ENCODE measurements around the gene DSCAM. TPM values are rescaled to one million over a fixed set of nuclear protein-coding genes. Genes with fewer than 3 reads are reported as not detected.

DSCAM gene
- total RNA-seq, 4 donors from 2014 or later, result not detected

- WGBS, 2 donors (ENCODE audit: low coverage in 1 of 2), result 91 to 100% methylated on average over 5 of the region's 5 CpGs
- Histone ChIP-seq H3K9me3 (no peaks in the 10 kb centered on the region), H3K4me3 (no peak overlapping the region), H3K27ac (peak overlapping the region; percentile 18 to 62 (median 46)), H3K27me3 (no peaks in the 10 kb centered on the region), H3K4me1 (peaks cover 0 to 7% (median 0%) of the 10 kb centered on the region in 3 donors), H3K36me3 (no peaks in the 10 kb centered on the region)
- no peak for ATAC-seq
- TF ChIP-seq EP300 (IDR thresholded peaks at IDR 0.05) (no peak), POLR2A (IDR thresholded peaks at IDR 0.05) (no peak), POLR2AphosphoS5 (IDR thresholded peaks at IDR 0.05) (no peak), CTCF (IDR thresholded peaks at IDR 0.05) (no peak)
These were observed 773.3 kb downstream of the DSCAM start for GRCh38 chr21:40073642-40074041.

GRCh38 chr21:40070871-40071270 is 776.1 kb downstream of the DSCAM start:
- H3K9me3 ChIP-seq, result no peaks in the 10 kb centered on the region
- H3K27ac ChIP-seq, result no peak overlapping the region
- 92 to 96% methylated on average over 4 of the region's 4 CpGs for WGBS, 2 donors (ENCODE audit: low coverage in 1 of 2)
- H3K4me1 ChIP-seq, result peaks cover 0 to 15% (median 0%) of the 10 kb centered on the region in 3 donors
- no peak overlapping the region for H3K4me3 ChIP-seq
- H3K36me3 ChIP-seq, result no peaks in the 10 kb centered on the region
- no peak for ATAC-seq
- no peak for TF ChIP-seq POLR2A (IDR thresholded peaks at IDR 0.05)
- TF ChIP-seq EP300 (IDR thresholded peaks at IDR 0.05), result no peak
- TF ChIP-seq POLR2AphosphoS5 (IDR thresholded peaks at IDR 0.05), result no peak
- TF ChIP-seq CTCF (IDR thresholded peaks at IDR 0.05), result no peak
- H3K27me3 ChIP-seq, result no peaks in the 10 kb centered on the region

- no peak for ATAC-seq
- Histone ChIP-seq H3K27me3 (no peaks in the 10 kb centered on the region), H3K9me3 (no peaks in the 10 kb centered on the region), H3K4me3 (no peak overlapping the region), H3K4me1 (peaks cover 0 to 8% (median 0%) of the 10 kb centered on the region in 3 donors), H3K36me3 (no peaks in the 10 kb centered on the region), H3K27ac (no peak overlapping the region)
- no peak for TF ChIP-seq POLR2A (IDR thresholded peaks at IDR 0.05)
- no peak for TF ChIP-seq CTCF (IDR thresholded peaks at IDR 0.05)
- TF ChIP-seq POLR2AphosphoS5 (IDR thresholded peaks at IDR 0.05), result no peak
- no peak for TF ChIP-seq EP300 (IDR thresholded peaks at IDR 0.05)
- WGBS, 2 donors (ENCODE audit: low coverage in 1 of 2), result 35% methylated on average over 4 of the region's 4 CpGs; no CpG with 5 or more reads in 1 of the 2 donors
These were observed 779.2 kb downstream of the DSCAM start for GRCh38 chr21:40067751-40068150.

- no peak overlapping the region for H3K27ac ChIP-seq
- no peaks in the 10 kb centered on the region for H3K9me3 ChIP-seq
- H3K36me3 ChIP-seq, result no peaks in the 10 kb centered on the region
- no peak overlapping the region for H3K4me3 ChIP-seq
- TF ChIP-seq POLR2AphosphoS5 (IDR thresholded peaks at IDR 0.05), result no peak
- TF ChIP-seq EP300 (IDR thresholded peaks at IDR 0.05), result no peak
- no peak for TF ChIP-seq CTCF (IDR thresholded peaks at IDR 0.05)
- no peak for TF ChIP-seq POLR2A (IDR thresholded peaks at IDR 0.05)
- no peak for ATAC-seq
- no peaks in the 10 kb centered on the region for H3K27me3 ChIP-seq
- WGBS, 2 donors (ENCODE audit: low coverage in 1 of 2), result 76 to 82% methylated on average over 3 of the region's 3 CpGs
- peaks cover 0 to 8% (median 0%) of the 10 kb centered on the region in 3 donors for H3K4me1 ChIP-seq
These were observed 780.7 kb downstream of the DSCAM start for GRCh38 chr21:40066221-40066620.

- WGBS, 2 donors (ENCODE audit: low coverage in 1 of 2), result 88 to 90% methylated on average over 5 to 7 of the region's 7 CpGs
- no peak overlapping the region for H3K27ac ChIP-seq
These were observed 786.8 kb downstream of the DSCAM start for GRCh38 chr21:40060083-40060677.

More at GRCh38 chr21:40060083-40060677, 786.8 kb downstream of the DSCAM start:
- TF ChIP-seq CTCF (IDR thresholded peaks at IDR 0.05) (no peak), POLR2AphosphoS5 (IDR thresholded peaks at IDR 0.05) (no peak), EP300 (IDR thresholded peaks at IDR 0.05) (no peak), POLR2A (IDR thresholded peaks at IDR 0.05) (no peak)
- Histone ChIP-seq H3K36me3 (no peaks in the 10 kb centered on the region), H3K4me1 (peaks cover 0 to 1% (median 0%) of the 10 kb centered on the region in 3 donors), H3K4me3 (no peak overlapping the region), H3K9me3 (peaks cover 0 to 3% (median 0%) of the 10 kb centered on the region in 3 donors), H3K27me3 (no peaks in the 10 kb centered on the region)
- no peak for ATAC-seq

Measured in gastroesophageal sphincter (tissue), 4 donors.